Measurements from ENCODE around the gene WNT7B. TPM values are rescaled to one million over a fixed set of nuclear protein-coding genes. Genes with fewer than 3 reads are reported as not detected.

WNT7B gene
- total RNA-seq, 1 experiment from 2014 or later: 0.33 TPM

DNA sequence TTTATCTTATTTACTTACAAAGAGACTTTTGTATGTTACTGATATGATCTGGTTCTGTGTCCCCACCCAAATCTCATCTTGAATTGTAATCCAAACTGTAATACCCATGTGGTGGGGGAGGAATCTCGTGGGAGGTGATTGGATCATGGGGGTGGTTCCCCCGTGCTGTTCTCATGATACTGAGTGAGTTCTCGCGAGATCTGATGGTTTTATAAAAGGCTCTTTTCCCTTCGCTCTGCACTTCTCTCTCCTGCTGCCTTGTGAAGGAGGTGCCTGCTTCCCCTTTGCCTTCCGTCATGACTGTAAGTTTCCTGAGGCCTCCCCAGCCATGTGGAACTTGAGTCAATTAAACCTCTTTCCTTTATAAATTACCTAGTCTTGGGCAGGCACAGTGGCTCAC is 42.4 kb upstream of the WNT7B start (continued):
- no peak for TF ChIP-seq ZNF232 (CRISPR knock-in tag; IDR thresholded peaks at IDR 0.05)
- TF ChIP-seq PRRX2 (CRISPR knock-in tag; IDR thresholded peaks at IDR 0.05): no peak
- TF ChIP-seq TEAD1 (CRISPR knock-in tag; IDR thresholded peaks at IDR 0.05): no peak
- no peak for TF ChIP-seq EMX1 (CRISPR knock-in tag; IDR thresholded peaks at IDR 0.05)
- no peak for TF ChIP-seq OVOL2 (CRISPR knock-in tag; IDR thresholded peaks at IDR 0.05; ENCODE audit: borderline replicate concordance)

- Mint-ChIP-seq H3K9me3 (no peaks in the 10 kb centered on the region), H3K4me3 (no peak overlapping the region), H3K36me3 (no peaks in the 10 kb centered on the region), H3K27me3 (ENCODE audit: low read depth) (peaks cover 6% of the 10 kb centered on the region), H3K27ac (no peak overlapping the region), H3K4me1 (peaks cover 7% of the 10 kb centered on the region; the same call in 1 of the 2 replicates)
- no peak for DNase-seq (ENCODE audit: low spot score)
- ChIA-PET CTCF (interaction anchor here (7.0 kb wide), 1 partner anchor 13 kb away, joined by 55 read pairs; no protein-coding TSS in a partner anchor), POLR2A (no interaction called here)
- no peak for ATAC-seq
- TF ChIP-seq FOXP1 (CRISPR knock-in tag; IDR thresholded peaks at IDR 0.05; ENCODE audit: borderline replicate concordance) (no peak), CTCF (IDR thresholded peaks at IDR 0.05) (no peak), JAZF1 (CRISPR knock-in tag; IDR thresholded peaks at IDR 0.05) (no peak), ARID4B (CRISPR knock-in tag; IDR thresholded peaks at IDR 0.05; ENCODE audit: borderline replicate concordance) (no peak), ZNF317 (CRISPR knock-in tag; IDR thresholded peaks at IDR 0.05; ENCODE audit: borderline replicate concordance, low read depth) (no peak), SP1 (CRISPR knock-in tag; conservative IDR thresholded peaks at IDR 0.05) (no peak), ZMAT4 (CRISPR knock-in tag; IDR thresholded peaks at IDR 0.05) (no peak), SOX15 (CRISPR knock-in tag; IDR thresholded peaks at IDR 0.05) (no peak)
- TF ChIP-seq, protein P1, sequence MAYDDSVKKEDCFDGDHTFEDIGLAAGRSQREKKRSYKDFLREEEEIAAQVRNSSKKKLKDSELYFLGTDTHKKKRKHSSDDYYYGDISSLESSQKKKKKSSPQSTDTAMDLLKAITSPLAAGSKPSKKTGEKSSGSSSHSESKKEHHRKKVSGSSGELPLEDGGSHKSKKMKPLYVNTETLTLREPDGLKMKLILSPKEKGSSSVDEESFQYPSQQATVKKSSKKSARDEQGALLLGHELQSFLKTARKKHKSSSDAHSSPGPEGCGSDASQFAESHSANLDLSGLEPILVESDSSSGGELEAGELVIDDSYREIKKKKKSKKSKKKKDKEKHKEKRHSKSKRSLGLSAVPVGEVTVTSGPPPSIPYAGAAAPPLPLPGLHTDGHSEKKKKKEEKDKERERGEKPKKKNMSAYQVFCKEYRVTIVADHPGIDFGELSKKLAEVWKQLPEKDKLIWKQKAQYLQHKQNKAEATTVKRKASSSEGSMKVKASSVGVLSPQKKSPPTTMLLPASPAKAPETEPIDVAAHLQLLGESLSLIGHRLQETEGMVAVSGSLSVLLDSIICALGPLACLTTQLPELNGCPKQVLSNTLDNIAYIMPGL (CRISPR knock-in tag; IDR thresholded peaks at IDR 0.05): no peak
- TF ChIP-seq, protein P2, sequence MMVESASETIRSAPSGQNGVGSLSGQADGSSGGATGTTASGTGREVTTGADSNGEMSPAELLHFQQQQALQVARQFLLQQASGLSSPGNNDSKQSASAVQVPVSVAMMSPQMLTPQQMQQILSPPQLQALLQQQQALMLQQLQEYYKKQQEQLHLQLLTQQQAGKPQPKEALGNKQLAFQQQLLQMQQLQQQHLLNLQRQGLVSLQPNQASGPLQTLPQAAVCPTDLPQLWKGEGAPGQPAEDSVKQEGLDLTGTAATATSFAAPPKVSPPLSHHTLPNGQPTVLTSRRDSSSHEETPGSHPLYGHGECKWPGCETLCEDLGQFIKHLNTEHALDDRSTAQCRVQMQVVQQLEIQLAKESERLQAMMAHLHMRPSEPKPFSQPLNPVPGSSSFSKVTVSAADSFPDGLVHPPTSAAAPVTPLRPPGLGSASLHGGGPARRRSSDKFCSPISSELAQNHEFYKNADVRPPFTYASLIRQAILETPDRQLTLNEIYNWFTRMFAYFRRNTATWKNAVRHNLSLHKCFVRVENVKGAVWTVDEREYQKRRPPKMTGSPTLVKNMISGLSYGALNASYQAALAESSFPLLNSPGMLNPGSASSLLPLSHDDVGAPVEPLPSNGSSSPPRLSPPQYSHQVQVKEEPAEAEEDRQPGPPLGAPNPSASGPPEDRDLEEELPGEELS (CRISPR knock-in tag; IDR thresholded peaks at IDR 0.05): no peak
- TF ChIP-seq, protein P3, sequence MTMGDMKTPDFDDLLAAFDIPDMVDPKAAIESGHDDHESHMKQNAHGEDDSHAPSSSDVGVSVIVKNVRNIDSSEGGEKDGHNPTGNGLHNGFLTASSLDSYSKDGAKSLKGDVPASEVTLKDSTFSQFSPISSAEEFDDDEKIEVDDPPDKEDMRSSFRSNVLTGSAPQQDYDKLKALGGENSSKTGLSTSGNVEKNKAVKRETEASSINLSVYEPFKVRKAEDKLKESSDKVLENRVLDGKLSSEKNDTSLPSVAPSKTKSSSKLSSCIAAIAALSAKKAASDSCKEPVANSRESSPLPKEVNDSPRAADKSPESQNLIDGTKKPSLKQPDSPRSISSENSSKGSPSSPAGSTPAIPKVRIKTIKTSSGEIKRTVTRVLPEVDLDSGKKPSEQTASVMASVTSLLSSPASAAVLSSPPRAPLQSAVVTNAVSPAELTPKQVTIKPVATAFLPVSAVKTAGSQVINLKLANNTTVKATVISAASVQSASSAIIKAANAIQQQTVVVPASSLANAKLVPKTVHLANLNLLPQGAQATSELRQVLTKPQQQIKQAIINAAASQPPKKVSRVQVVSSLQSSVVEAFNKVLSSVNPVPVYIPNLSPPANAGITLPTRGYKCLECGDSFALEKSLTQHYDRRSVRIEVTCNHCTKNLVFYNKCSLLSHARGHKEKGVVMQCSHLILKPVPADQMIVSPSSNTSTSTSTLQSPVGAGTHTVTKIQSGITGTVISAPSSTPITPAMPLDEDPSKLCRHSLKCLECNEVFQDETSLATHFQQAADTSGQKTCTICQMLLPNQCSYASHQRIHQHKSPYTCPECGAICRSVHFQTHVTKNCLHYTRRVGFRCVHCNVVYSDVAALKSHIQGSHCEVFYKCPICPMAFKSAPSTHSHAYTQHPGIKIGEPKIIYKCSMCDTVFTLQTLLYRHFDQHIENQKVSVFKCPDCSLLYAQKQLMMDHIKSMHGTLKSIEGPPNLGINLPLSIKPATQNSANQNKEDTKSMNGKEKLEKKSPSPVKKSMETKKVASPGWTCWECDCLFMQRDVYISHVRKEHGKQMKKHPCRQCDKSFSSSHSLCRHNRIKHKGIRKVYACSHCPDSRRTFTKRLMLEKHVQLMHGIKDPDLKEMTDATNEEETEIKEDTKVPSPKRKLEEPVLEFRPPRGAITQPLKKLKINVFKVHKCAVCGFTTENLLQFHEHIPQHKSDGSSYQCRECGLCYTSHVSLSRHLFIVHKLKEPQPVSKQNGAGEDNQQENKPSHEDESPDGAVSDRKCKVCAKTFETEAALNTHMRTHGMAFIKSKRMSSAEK (CRISPR knock-in tag; IDR thresholded peaks at IDR 0.05; ENCODE audit: borderline replicate concordance): no peak
Observed at GRCh38 chr22:46018859-46019258, 41.9 kb upstream of the WNT7B start.
